Sigmoid colon (tissue), 4 donors: ENCODE measurements around the gene DIO3.

Experiments used
- CTCF ChIP-seq, 4 experiments: fragments of 450-650 bp in 3 of 4; fragments of 200-600 bp in 1 of 4; IDR thresholded peaks; one replicate each; pipeline ENCODE4 v1.5.1; 2016 to 2019; ENCODE audit warnings: antibody characterized with exemption in 4 of 4, mild to moderate bottlenecking in 3 of 4, moderate library complexity in 2 of 4
- POLR2A ChIP-seq, 2 donors: fragments of 450-650 bp; IDR thresholded peaks; one replicate each; pipeline ENCODE4 v1.6.1; 2016; ENCODE audit warnings: antibody characterized with exemption in 2 of 2, mild to moderate bottlenecking in 2 of 2, moderate library complexity in 2 of 2
- POLR2AphosphoS5 ChIP-seq, 4 donors: sonication (generic); formaldehyde crosslinking; IDR thresholded peaks; one replicate each; pipeline ENCODE4 v1.6.1; 2017; ENCODE audit warnings: antibody characterized with exemption in 4 of 4

GRCh38 chr14:101560534-101561113 lies 671 bp upstream of the DIO3 start:
- TF ChIP-seq POLR2AphosphoS5 (IDR thresholded peaks at IDR 0.05) (no peak), CTCF (IDR thresholded peaks at IDR 0.05) (no peak), POLR2A (IDR thresholded peaks at IDR 0.05) (no peak)
